HCT116 (cell line): ENCODE data around the gene CES5A. TPM values are rescaled to one million over a fixed set of nuclear protein-coding genes. Genes with fewer than 3 reads are reported as not detected.

ENCODE experiments used
- ATAC-seq: fragments of 200-7000 bp; cut with Tn5 transposase; 2 replicates; pipeline ENCODE4 v1.9.1; 2020; ENCODE audit warnings: mild to moderate bottlenecking, moderate library complexity
- BruUV-seq: library from RNA; stranded (reverse); fragments of 400-500 nt; replicated peaks from 2 replicates; lab custom pipeline; 2021; lab: Mats Ljungman, UMichigan
- CTCF ChIA-PET: fragments of 300-600 bp; sonication (Branson Sonifier 250); formaldehyde crosslinking; loops from one replicate; lab custom pipeline; 2021; ENCODE audit warnings: antibody characterized with exemption; lab: Charles Lee
- POLR2A ChIA-PET: fragments of 300-600, 350-600 bp; sonication (Branson Sonifier 250); formaldehyde crosslinking; loops from one replicate; lab custom pipeline; 2021; ENCODE audit warnings: antibody characterized with exemption; lab: Charles Lee
- RAD21 ChIA-PET, 2 experiments: fragments of 300-600 bp; sonication (Branson Sonifier 250); formaldehyde crosslinking; loops; one replicate each; lab custom pipeline; 2023; ENCODE audit warnings: low total read pairs in 2 of 2; ENCODE audit not compliant: uncharacterized antibody in 2 of 2, unreplicated experiment in 2 of 2, low non-redundant PET in 1 of 2; lab: Charles Lee
- DNase-seq: peaks from one replicate; pipeline ENCODE4 v3.0.0-alpha.2; 2010; ENCODE audit warnings: low read depth, low spot score
- H2AFZ ChIP-seq: fragments of 200-600 bp; shearing (Covaris generic), sonication (generic); 2 replicates; pipeline ENCODE4 v1.6.1; 2017; ENCODE audit warnings: low read depth, mixed run types, mixed read lengths, antibody characterized with exemption, low read length; ENCODE audit not compliant: poor library complexity, severe bottlenecking
- H3K27ac ChIP-seq: 2 replicates; pipeline ENCODE4 v1.5.1; 2012; ENCODE audit warnings: low read depth, low read length
- H3K27me3 ChIP-seq: fragments of 200-600 bp; sonication (generic); 2 replicates; pipeline ENCODE4 v1.6.1; 2016; ENCODE audit warnings: mixed run types, low read length, mixed read lengths; ENCODE audit not compliant: insufficient read depth
- H3K36me3 ChIP-seq, 2 experiments: fragments of 200-500 bp in 1 of 2; fragments of 200-600 bp in 1 of 2; sonication (Bioruptor generic) in 1 of 2; sonication (generic) in 1 of 2; 2 replicates each; pipeline versions ENCODE4 v1.5.1 to v1.6.1; 2014 to 2016; ENCODE audit warnings: low read length in 2 of 2, inconsistent platforms in 1 of 2, mixed read lengths in 1 of 2, mixed run types in 1 of 2; ENCODE audit not compliant: insufficient read depth in 2 of 2, control insufficient read depth in 1 of 2
- H3K4me1 ChIP-seq, 2 experiments: fragments of 200-600 bp in 1 of 2; sonication (generic) in 1 of 2; 2 replicates each; pipeline versions ENCODE4 v1.5.1 to v1.6.1; 2012 to 2017; ENCODE audit warnings: low read length in 2 of 2, inconsistent platforms in 1 of 2, mild to moderate bottlenecking in 1 of 2, mixed read lengths in 1 of 2, mixed run types in 1 of 2, moderate library complexity in 1 of 2; ENCODE audit not compliant: insufficient read depth in 2 of 2, control insufficient read depth in 1 of 2
- H3K4me2 ChIP-seq: fragments of 200-600 bp; sonication (generic); 2 replicates; pipeline ENCODE4 v1.6.1; 2017; ENCODE audit warnings: mixed run types, low read length, mixed read lengths
- H3K4me3 ChIP-seq, 2 experiments: fragments of 200-600 bp in 1 of 2; sonication (generic) in 1 of 2; replicated peaks in 1 of 2; 2 replicates each; pipeline ENCODE4 v1.5.1; 2011 to 2016; ENCODE audit warnings: low read length in 2 of 2, control low read depth in 1 of 2, low read depth in 1 of 2, mild to moderate bottlenecking in 1 of 2, mixed read lengths in 1 of 2, mixed run types in 1 of 2
- H3K79me2 ChIP-seq: fragments of 200-600 bp; sonication (generic); 2 replicates; pipeline ENCODE4 v1.6.1; 2017; ENCODE audit warnings: mild to moderate bottlenecking, mixed run types, low read length, moderate library complexity, mixed read lengths; ENCODE audit not compliant: insufficient read depth
- H3K9ac ChIP-seq: fragments of 200-600 bp; sonication (generic); 2 replicates; pipeline ENCODE4 v1.6.1; 2016; ENCODE audit warnings: low read length, mixed read lengths
- H3K9me2 ChIP-seq: fragments of 200-600 bp; sonication (generic), shearing (Covaris generic); 2 replicates; pipeline ENCODE4 v1.6.1; 2017; ENCODE audit warnings: mixed run types, mild to moderate bottlenecking, moderate library complexity; ENCODE audit not compliant: insufficient read depth
- H3K9me3 ChIP-seq, 2 experiments: fragments of 200-500 bp in 1 of 2; fragments of 200-600 bp in 1 of 2; sonication (Bioruptor generic) in 1 of 2; sonication (generic) in 1 of 2; 2 replicates each; pipeline ENCODE4 v1.6.1; 2014 to 2017; ENCODE audit warnings: low read length in 2 of 2, mixed read lengths in 2 of 2, inconsistent platforms in 1 of 2, low read depth in 1 of 2, mild to moderate bottlenecking in 1 of 2, mixed run types in 1 of 2, moderate library complexity in 1 of 2; ENCODE audit not compliant: control insufficient read depth in 1 of 2, insufficient read depth in 1 of 2
- H4K20me1 ChIP-seq: fragments of 200-600 bp; sonication (generic), shearing (Covaris generic); 2 replicates; pipeline ENCODE4 v1.6.1; 2017; ENCODE audit warnings: mixed run types, mild to moderate bottlenecking, moderate library complexity; ENCODE audit not compliant: insufficient read depth
- ATF3 ChIP-seq: IDR thresholded peaks from 2 replicates; pipeline ENCODE4 v1.6.1; 2012
- REST ChIP-seq: IDR thresholded peaks from 2 replicates; pipeline ENCODE4 v1.6.1; 2012; ENCODE audit warnings: low read depth
- SRF ChIP-seq: IDR thresholded peaks from 2 replicates; pipeline ENCODE4 v1.6.1; 2012; ENCODE audit warnings: low read depth
- ZBTB33 ChIP-seq: IDR thresholded peaks from 2 replicates; pipeline ENCODE4 v1.6.1; 2011; ENCODE audit warnings: mild to moderate bottlenecking, low read length, moderate library complexity; ENCODE audit not compliant: insufficient replicate concordance; ENCODE audit errors: extremely low read depth
- ZFX ChIP-seq: fragments of 450-650 bp; IDR thresholded peaks from 2 replicates; pipeline ENCODE4 v1.6.1; 2017
- intact Hi-C: fragments of 100-400 bp; cut with micrococcal nuclease; formaldehyde crosslinking; loops from 2 replicates; pipeline ENCODE4 v1.10.0; 2022
- total RNA-seq: library from RNA; stranded (reverse); gene quantifications from one replicate; pipeline ENCODE4 v1.2.1, GENCODE V29; 2021; ENCODE audit not compliant: unreplicated experiment

Gene CES5A
- total RNA-seq, 1 experiment from 2014 or later, result not detected

GRCh38 chr16:55898592-55898991, 23.4 kb upstream of the CES5A start (continued):
- no peak for TF ChIP-seq ZBTB33
- TF ChIP-seq SRF, result no peak

- RAD21 ChIA-PET, result no interaction called here
- no peak overlapping the region for H3K4me2 ChIP-seq
- ATAC-seq, result no peak
- no peak overlapping the region for H3K4me3 ChIP-seq
- no peak overlapping the region for H3K27ac ChIP-seq
- CTCF ChIA-PET, result no interaction called here
- no peak overlapping the region for H3K9ac ChIP-seq
- H3K9me2 ChIP-seq, result no peaks in the 10 kb centered on the region
- DNase-seq, result no peak
- BruUV-seq, result no TSS peak
- intact Hi-C loops, result no loop called here
- no peaks in the 10 kb centered on the region for H4K20me1 ChIP-seq
- TF ChIP-seq REST (no peak), ATF3 (no peak), ZFX (no peak)
- H2AFZ ChIP-seq, result no peak overlapping the region
- H3K79me2 ChIP-seq, result no peaks in the 10 kb centered on the region
- no peaks in the 10 kb centered on the region for H3K9me3 ChIP-seq
- H3K4me1 ChIP-seq, result no peaks in the 10 kb centered on the region
- POLR2A ChIA-PET, result no interaction called here
- no peaks in the 10 kb centered on the region for H3K36me3 ChIP-seq
- H3K27me3 ChIP-seq, result no peaks in the 10 kb centered on the region
Observed at GRCh38 chr16:55892821-55893220, 17.6 kb upstream of the CES5A start.
